ENCODE results near the gene LZTR1.

Gene LZTR1

GRCh38 chr22:20985720-20986119 lies 3.6 kb downstream of the LZTR1 start:
- no peak for TF ChIP-seq CTCF (IDR thresholded peaks at IDR 0.05; ENCODE audit: low read depth, low read length, missing control alignments)
- no peak for DNase-seq (ENCODE audit: extremely low read depth, low read depth)
- H3K4me3 ChIP-seq (replicated peaks; ENCODE audit: low read depth, low read length): no peak overlapping the region

DNA sequence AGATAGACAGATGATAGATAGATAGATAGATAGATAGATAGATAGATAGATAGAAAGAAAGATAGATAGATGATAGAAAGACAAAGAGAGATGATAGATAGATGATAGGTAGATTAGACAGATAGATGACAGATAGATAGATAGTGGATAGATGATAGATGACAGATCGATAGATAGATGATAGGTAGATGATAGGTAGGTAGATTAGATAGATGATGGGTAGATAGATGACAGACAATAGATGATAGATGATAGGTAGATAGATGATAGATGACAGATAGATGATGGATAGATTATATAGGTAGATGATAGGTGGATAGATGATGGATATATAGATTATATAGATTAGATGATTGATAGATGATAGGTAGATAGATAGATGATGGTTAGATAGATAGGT lies 4.3 kb downstream of the LZTR1 start:
- DNase-seq (ENCODE audit: extremely low read depth, low read depth): no peak
- no peak for TF ChIP-seq CTCF (IDR thresholded peaks at IDR 0.05; ENCODE audit: low read depth, low read length, missing control alignments)
- no peak overlapping the region for H3K4me3 ChIP-seq (replicated peaks; ENCODE audit: low read depth, low read length)

DNA sequence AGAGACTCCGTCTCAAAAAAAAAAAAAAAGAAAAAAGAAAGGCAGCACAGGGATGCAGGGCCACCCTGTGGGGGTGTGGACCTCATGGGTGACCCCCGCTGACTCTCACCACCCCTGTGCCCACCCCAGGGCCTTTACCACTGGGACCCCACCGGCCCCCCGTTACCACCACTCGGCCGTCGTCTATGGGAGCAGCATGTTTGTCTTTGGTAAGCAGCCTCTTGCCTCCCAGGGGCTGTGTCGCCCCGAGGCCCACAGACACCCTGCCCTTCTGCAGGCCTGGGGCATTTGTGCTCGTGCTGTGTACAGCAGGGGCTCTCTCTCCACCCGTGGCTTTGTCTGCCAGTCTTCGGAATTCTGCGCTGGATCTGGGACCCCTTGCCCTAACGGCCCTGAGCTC lies 5.3 kb downstream of the LZTR1 start:
- no peak for DNase-seq (ENCODE audit: extremely low read depth, low read depth)
- no peak for TF ChIP-seq CTCF (IDR thresholded peaks at IDR 0.05; ENCODE audit: low read depth, low read length, missing control alignments)
- no peak overlapping the region for H3K4me3 ChIP-seq (replicated peaks; ENCODE audit: low read depth, low read length)

- DNase-seq (ENCODE audit: extremely low read depth, low read depth): no peak
- TF ChIP-seq CTCF (IDR thresholded peaks at IDR 0.05; ENCODE audit: low read depth, low read length, missing control alignments): no peak
Measured at GRCh38 chr22:20988573-20989322, 6.7 kb downstream of the LZTR1 start.

GRCh38 chr22:20989323-20990138 lies 7.4 kb downstream of the LZTR1 start:
- H3K4me3 ChIP-seq (replicated peaks; ENCODE audit: low read depth, low read length): no peak overlapping the region
- DNase-seq (ENCODE audit: extremely low read depth, low read depth): no peak
- no peak for TF ChIP-seq CTCF (IDR thresholded peaks at IDR 0.05; ENCODE audit: low read depth, low read length, missing control alignments)

More at GRCh38 chr22:20988573-20989322, 6.7 kb downstream of the LZTR1 start:
- H3K4me3 ChIP-seq (replicated peaks; ENCODE audit: low read depth, low read length): no peak overlapping the region

DNA sequence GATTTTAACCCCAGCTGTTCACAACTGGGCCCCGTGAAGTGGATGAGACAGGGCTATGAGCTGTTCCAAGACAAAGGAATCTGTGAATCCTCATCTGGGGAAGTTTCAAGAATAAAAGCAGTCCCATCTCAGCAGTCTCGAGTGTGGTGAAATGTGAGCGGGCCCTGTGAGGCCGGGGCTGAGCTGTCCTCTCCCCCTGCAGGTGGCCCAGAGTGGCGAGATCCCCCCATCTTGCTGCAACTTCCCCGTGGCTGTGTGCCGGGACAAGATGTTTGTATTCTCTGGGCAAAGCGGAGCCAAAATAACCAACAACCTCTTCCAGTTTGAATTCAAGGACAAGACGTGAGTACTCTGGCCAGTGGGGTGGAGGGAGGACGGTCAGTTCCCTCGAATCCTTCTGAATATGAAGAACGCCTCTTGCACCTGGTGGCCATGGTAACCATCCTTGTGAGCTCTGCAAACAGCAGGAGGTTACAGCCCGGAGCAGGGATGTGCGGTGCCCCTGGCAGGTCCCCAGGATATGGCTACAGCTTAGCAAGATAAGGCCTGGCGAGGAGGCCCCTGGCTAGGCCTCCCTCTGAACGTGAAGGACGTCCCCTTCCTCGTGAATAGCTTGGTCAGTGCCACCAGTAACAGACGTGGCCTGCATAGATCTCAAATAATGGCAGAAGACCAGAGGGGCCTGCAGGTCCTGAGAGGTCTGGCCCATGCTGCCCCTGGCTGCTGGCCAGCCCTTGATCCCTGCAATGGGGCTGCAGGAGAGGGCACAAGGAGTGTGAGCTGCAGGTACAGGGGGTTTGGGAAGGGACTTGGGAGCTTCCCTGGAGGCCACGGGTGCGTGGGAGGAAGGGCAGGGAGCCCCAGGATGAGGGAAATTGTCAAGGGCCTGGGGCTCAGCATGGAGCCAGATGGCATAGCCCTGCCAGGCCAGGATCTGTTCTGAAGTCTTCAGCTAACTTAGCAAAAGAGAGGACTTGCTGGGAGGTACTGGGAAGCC lies 8.4 kb downstream of the LZTR1 start:
- DNase-seq (ENCODE audit: extremely low read depth, low read depth): no peak
- no peak overlapping the region for H3K4me3 ChIP-seq (replicated peaks; ENCODE audit: low read depth, low read length)
- TF ChIP-seq CTCF (IDR thresholded peaks at IDR 0.05; ENCODE audit: low read depth, low read length, missing control alignments): no peak
